DOHH2 (cell line): ENCODE measurements around the gene COLQ.
A peak's percentile ranks its signal among the peaks of the same experiment; 100 is the strongest.

Experiments
- H3F3A ChIP-seq: fragments of 200-600 bp; sonication (generic), shearing (Covaris generic); 2 replicates; pipeline ENCODE4 v1.6.0; 2016; ENCODE audit warnings: antibody characterized with exemption, mild to moderate bottlenecking; ENCODE audit not compliant: control insufficient read depth, insufficient read depth
- H3K27ac ChIP-seq: fragments of 200-600 bp; sonication (generic); 2 replicates; pipeline ENCODE4 v1.5.1; 2014; ENCODE audit warnings: low read depth, mild to moderate bottlenecking, low read length, moderate library complexity
- H3K27me3 ChIP-seq: fragments of 200-600 bp; sonication (generic); 2 replicates; pipeline ENCODE4 v1.6.1; 2014; ENCODE audit warnings: mild to moderate bottlenecking, low read length, mixed read lengths; ENCODE audit not compliant: control insufficient read depth
- H3K36me3 ChIP-seq: fragments of 200-600 bp; sonication (generic); 2 replicates; pipeline ENCODE4 v1.6.1; 2014; ENCODE audit warnings: mild to moderate bottlenecking, low read length, moderate library complexity, mixed read lengths; ENCODE audit not compliant: control insufficient read depth
- H3K4me1 ChIP-seq: fragments of 200-600 bp; sonication (generic); 2 replicates; pipeline ENCODE4 v1.6.1; 2014; ENCODE audit warnings: mild to moderate bottlenecking, low read length, mixed read lengths; ENCODE audit not compliant: control insufficient read depth
- H3K4me2 ChIP-seq: fragments of 200-600 bp; sonication (generic); 2 replicates; pipeline ENCODE4 v1.6.0; 2014; ENCODE audit warnings: mild to moderate bottlenecking, low read length, moderate library complexity
- H3K4me3 ChIP-seq: fragments of 200-600 bp; sonication (generic); 2 replicates; pipeline ENCODE4 v1.5.1; 2014; ENCODE audit warnings: mild to moderate bottlenecking, low read length, mixed read lengths
- H3K79me2 ChIP-seq: fragments of 200-600 bp; sonication (generic); 2 replicates; pipeline ENCODE4 v1.6.1; 2014; ENCODE audit warnings: mild to moderate bottlenecking, low read length, mixed read lengths; ENCODE audit not compliant: control insufficient read depth
- H3K9me2 ChIP-seq: fragments of 200-600 bp; sonication (generic); replicated peaks from 2 replicates; pipeline ENCODE4 v1.6.1; 2014; ENCODE audit warnings: mild to moderate bottlenecking, low read length, mixed read lengths; ENCODE audit not compliant: control insufficient read depth
- H3K9me3 ChIP-seq: fragments of 200-600 bp; sonication (generic); 2 replicates; pipeline ENCODE4 v1.6.1; 2014; ENCODE audit warnings: antibody characterized with exemption, low read length, mixed read lengths; ENCODE audit not compliant: control insufficient read depth, insufficient read depth
- H4K20me1 ChIP-seq: fragments of 200-600 bp; sonication (generic); 2 replicates; pipeline ENCODE4 v1.6.0; 2014; ENCODE audit warnings: low read depth, mild to moderate bottlenecking, antibody characterized with exemption, low read length, moderate library complexity; ENCODE audit not compliant: control insufficient read depth, insufficient read depth
- CTCF ChIP-seq: fragments of 200-600 bp; sonication (generic); IDR thresholded peaks from one replicate; pipeline ENCODE4 v1.5.1; 2014; ENCODE audit warnings: antibody characterized with exemption, mild to moderate bottlenecking, low read depth, low read length; ENCODE audit not compliant: poor library complexity, severe bottlenecking
- EZH2phosphoT487 ChIP-seq: fragments of 200-600 bp; sonication (generic); IDR thresholded peaks from 2 replicates; pipeline ENCODE4 v1.6.1; 2017; ENCODE audit warnings: borderline replicate concordance, mild to moderate bottlenecking, antibody characterized with exemption, low read length, moderate library complexity, mixed read lengths

Gene COLQ

GRCh38 chr3:15557511-15557946, 36.0 kb upstream of the COLQ start:
- TF ChIP-seq EZH2phosphoT487: no peak
- peak; percentile 76 for TF ChIP-seq CTCF
- H3F3A ChIP-seq: peaks cover 2% of the 10 kb centered on the region; the same call in 1 of the 2 replicates
- H3K9me3 ChIP-seq: no peaks in the 10 kb centered on the region
- no peaks in the 10 kb centered on the region for H3K27me3 ChIP-seq
- H3K4me1 ChIP-seq: peaks cover 18% of the 10 kb centered on the region
- H3K9me2 ChIP-seq: no peaks in the 10 kb centered on the region
- H3K4me2 ChIP-seq: peak overlapping the region; percentile 38; the same call in 1 of the 2 replicates
- H3K4me3 ChIP-seq: no peak overlapping the region
- H4K20me1 ChIP-seq: no peaks in the 10 kb centered on the region
- H3K79me2 ChIP-seq: no peaks in the 10 kb centered on the region
- no peak overlapping the region for H3K27ac ChIP-seq
- peaks cover 11% of the 10 kb centered on the region for H3K36me3 ChIP-seq

DNA sequence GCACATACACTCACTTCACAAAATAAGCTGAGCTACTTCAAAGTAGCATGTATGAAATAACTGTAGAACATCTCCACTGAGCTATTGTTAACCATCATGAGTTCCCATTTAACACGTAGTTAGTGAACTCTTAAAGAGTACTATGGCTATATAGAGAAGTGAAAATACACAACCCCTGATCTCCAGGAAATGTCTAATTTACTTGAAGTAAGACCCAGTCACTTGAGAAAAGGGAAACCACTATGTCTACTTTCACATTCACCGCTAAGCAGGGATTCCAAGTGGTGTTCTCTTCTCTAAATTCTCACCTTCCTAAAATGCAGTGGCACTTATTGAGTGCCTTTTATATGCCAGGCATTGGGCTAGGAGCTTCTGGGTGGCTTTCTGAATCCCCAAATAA, 35.0 kb upstream of the COLQ start:
- Histone ChIP-seq H3K4me3 (no peak overlapping the region), H3K4me2 (peak overlapping the region; percentile 36), H3K9me2 (no peaks in the 10 kb centered on the region), H3F3A (peaks cover 2% of the 10 kb centered on the region; the same call in 1 of the 2 replicates), H3K4me1 (peaks cover 18% of the 10 kb centered on the region), H3K36me3 (peaks cover 8% of the 10 kb centered on the region), H3K27me3 (no peaks in the 10 kb centered on the region), H3K79me2 (no peaks in the 10 kb centered on the region), H4K20me1 (no peaks in the 10 kb centered on the region), H3K27ac (no peak overlapping the region), H3K9me3 (no peaks in the 10 kb centered on the region)
- TF ChIP-seq CTCF (no peak), EZH2phosphoT487 (no peak)

- Histone ChIP-seq H3K4me2 (no peak overlapping the region), H3K27me3 (no peaks in the 10 kb centered on the region), H3K9me2 (no peaks in the 10 kb centered on the region), H3K27ac (no peak overlapping the region), H3F3A (peaks cover 2% of the 10 kb centered on the region; the same call in 1 of the 2 replicates), H3K36me3 (no peaks in the 10 kb centered on the region), H4K20me1 (no peaks in the 10 kb centered on the region), H3K4me1 (peaks cover 18% of the 10 kb centered on the region), H3K4me3 (no peak overlapping the region), H3K79me2 (no peaks in the 10 kb centered on the region), H3K9me3 (no peaks in the 10 kb centered on the region)
- TF ChIP-seq CTCF (no peak), EZH2phosphoT487 (no peak)
These were observed 32.2 kb upstream of the COLQ start for GRCh38 chr3:15553749-15554148.
